RWPE2 (cell line): ENCODE measurements around the gene CHI3L1.

Experiments used
- ATAC-seq: fragments of 200-7000 bp; cut with Tn5 transposase; 3 replicates; pipeline ENCODE4 v1.9.1; 2021; ENCODE audit warnings: low read depth
- DNase-seq: peaks from one replicate; pipeline ENCODE4 v3.0.0-alpha.2; 2020; ENCODE audit warnings: low spot score
- H3K27ac ChIP-seq: fragments of 450-650 bp; 2 replicates; pipeline ENCODE4 v1.5.1; 2017; ENCODE audit warnings: mild to moderate bottlenecking; ENCODE audit not compliant: poor library complexity, severe bottlenecking
- H3K27me3 ChIP-seq: fragments of 250-450 bp; sonication (Bioruptor Pico); 2 replicates; pipeline ENCODE4 v1.5.1; 2021; ENCODE audit warnings: mild to moderate bottlenecking, moderate library complexity; ENCODE audit not compliant: insufficient read depth, poor library complexity, severe bottlenecking
- H3K36me3 ChIP-seq: fragments of 250-450 bp; sonication (Bioruptor Pico); 2 replicates; pipeline ENCODE4 v1.5.1; 2020; ENCODE audit warnings: low read depth, mild to moderate bottlenecking, moderate library complexity
- H3K4me1 ChIP-seq: fragments of 250-450 bp; sonication (Bioruptor Pico); 2 replicates; pipeline ENCODE4 v1.5.1; 2021; ENCODE audit warnings: mild to moderate bottlenecking, moderate library complexity; ENCODE audit not compliant: insufficient read depth, poor library complexity, severe bottlenecking
- H3K4me3 ChIP-seq: fragments of 250-450 bp; sonication (Bioruptor Pico); 2 replicates; pipeline ENCODE4 v1.5.1; 2021; ENCODE audit warnings: mild to moderate bottlenecking, moderate library complexity; ENCODE audit not compliant: severe bottlenecking
- H3K9me3 ChIP-seq: fragments of 250-450 bp; sonication (Bioruptor Pico); 2 replicates; pipeline ENCODE4 v1.5.1; 2021; ENCODE audit warnings: mild to moderate bottlenecking, moderate library complexity; ENCODE audit not compliant: severe bottlenecking
- CTCF ChIP-seq: fragments of 450-650 bp; IDR thresholded peaks from one replicate; pipeline ENCODE4 v1.5.1; 2017; ENCODE audit warnings: mild to moderate bottlenecking, moderate library complexity; ENCODE audit not compliant: poor library complexity, severe bottlenecking

Gene CHI3L1

GRCh38 chr1:203200916-203201315, 14.4 kb upstream of the CHI3L1 start:
- H3K27ac ChIP-seq, result no peak overlapping the region
- no peak for DNase-seq

GRCh38 chr1:203199816-203200571, 13.5 kb upstream of the CHI3L1 start:
- DNase-seq (no peak), ATAC-seq (no peak; the same call in 2 of the 3 replicates)
- no peaks in the 10 kb centered on the region for H3K4me1 ChIP-seq
- H3K27me3 ChIP-seq, result no peaks in the 10 kb centered on the region
- no peaks in the 10 kb centered on the region for H3K36me3 ChIP-seq
- no peaks in the 10 kb centered on the region for H3K9me3 ChIP-seq
- no peak overlapping the region for H3K27ac ChIP-seq
- H3K4me3 ChIP-seq, result no peak overlapping the region
- no peak for TF ChIP-seq CTCF

More at GRCh38 chr1:203200916-203201315, 14.4 kb upstream of the CHI3L1 start:
- ATAC-seq, result no peak
- no peak for TF ChIP-seq CTCF
- H3K4me1 ChIP-seq, result no peaks in the 10 kb centered on the region
- no peaks in the 10 kb centered on the region for H3K36me3 ChIP-seq
- H3K9me3 ChIP-seq, result no peaks in the 10 kb centered on the region
- H3K4me3 ChIP-seq, result no peak overlapping the region
- no peaks in the 10 kb centered on the region for H3K27me3 ChIP-seq

- Histone ChIP-seq H3K27me3 (no peaks in the 10 kb centered on the region), H3K9me3 (no peaks in the 10 kb centered on the region), H3K27ac (no peak overlapping the region), H3K36me3 (no peaks in the 10 kb centered on the region), H3K4me3 (no peak overlapping the region), H3K4me1 (no peaks in the 10 kb centered on the region)
- TF ChIP-seq CTCF, result no peak
- no peak for DNase-seq
- ATAC-seq, result no peak
Measured at GRCh38 chr1:203199481-203199815, 12.9 kb upstream of the CHI3L1 start.

- no peak for ATAC-seq
- no peak for DNase-seq
Measured at GRCh38 chr1:203199002-203199401, 12.5 kb upstream of the CHI3L1 start.

More at GRCh38 chr1:203199002-203199401, 12.5 kb upstream of the CHI3L1 start:
- H3K4me1 ChIP-seq, result no peaks in the 10 kb centered on the region
- no peaks in the 10 kb centered on the region for H3K9me3 ChIP-seq
- H3K4me3 ChIP-seq, result no peak overlapping the region
- H3K27ac ChIP-seq, result no peak overlapping the region
- H3K27me3 ChIP-seq, result no peaks in the 10 kb centered on the region
- no peaks in the 10 kb centered on the region for H3K36me3 ChIP-seq
- no peak for TF ChIP-seq CTCF
